ENCODE results near the gene PSMD1. TPM values are rescaled to one million over a fixed set of nuclear protein-coding genes. Genes with fewer than 3 reads are reported as not detected.
"Not testable (repeated sequence)": the region's sequence is repeated elsewhere in the genome, so short reads cannot be mapped to it uniquely, and the experiment has no call there.

PSMD1 gene
- total RNA-seq, 1 experiment from 2014 or later: 245 TPM

DNA sequence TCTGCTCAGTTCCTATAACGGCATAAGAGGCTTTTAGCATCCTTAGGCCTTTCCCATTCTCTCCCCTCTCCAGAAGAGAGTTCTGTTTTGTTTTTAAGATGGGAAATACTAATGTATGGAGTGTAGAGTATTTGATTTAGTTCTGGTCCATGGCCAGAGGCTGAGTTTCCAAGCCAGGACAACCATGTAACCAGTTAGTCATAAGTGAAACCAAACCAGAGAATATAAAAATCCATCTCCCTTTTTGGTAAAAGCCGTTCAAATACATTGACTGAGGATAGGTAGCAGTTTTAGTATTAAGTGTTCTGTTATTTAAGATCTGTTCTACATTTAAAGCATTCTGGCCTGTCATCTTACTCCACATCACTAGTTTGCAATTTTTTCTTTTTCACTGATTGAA lies 3.1 kb downstream of the PSMD1 start:
- no peak for TF ChIP-seq EZH2 (IDR thresholded peaks at IDR 0.05; ENCODE audit: borderline replicate concordance, low read depth, low read length, poor library complexity, severe bottlenecking)
- TF ChIP-seq, protein P1, sequence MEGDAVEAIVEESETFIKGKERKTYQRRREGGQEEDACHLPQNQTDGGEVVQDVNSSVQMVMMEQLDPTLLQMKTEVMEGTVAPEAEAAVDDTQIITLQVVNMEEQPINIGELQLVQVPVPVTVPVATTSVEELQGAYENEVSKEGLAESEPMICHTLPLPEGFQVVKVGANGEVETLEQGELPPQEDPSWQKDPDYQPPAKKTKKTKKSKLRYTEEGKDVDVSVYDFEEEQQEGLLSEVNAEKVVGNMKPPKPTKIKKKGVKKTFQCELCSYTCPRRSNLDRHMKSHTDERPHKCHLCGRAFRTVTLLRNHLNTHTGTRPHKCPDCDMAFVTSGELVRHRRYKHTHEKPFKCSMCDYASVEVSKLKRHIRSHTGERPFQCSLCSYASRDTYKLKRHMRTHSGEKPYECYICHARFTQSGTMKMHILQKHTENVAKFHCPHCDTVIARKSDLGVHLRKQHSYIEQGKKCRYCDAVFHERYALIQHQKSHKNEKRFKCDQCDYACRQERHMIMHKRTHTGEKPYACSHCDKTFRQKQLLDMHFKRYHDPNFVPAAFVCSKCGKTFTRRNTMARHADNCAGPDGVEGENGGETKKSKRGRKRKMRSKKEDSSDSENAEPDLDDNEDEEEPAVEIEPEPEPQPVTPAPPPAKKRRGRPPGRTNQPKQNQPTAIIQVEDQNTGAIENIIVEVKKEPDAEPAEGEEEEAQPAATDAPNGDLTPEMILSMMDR (conservative IDR thresholded peaks at IDR 0.05; ENCODE audit: low read depth, low read length): no peak
- Histone ChIP-seq H3K4me1 (ENCODE audit: insufficient read depth, low read length, poor library complexity, severe bottlenecking) (peaks cover 22% of the 10 kb centered on the region), H3K27ac (ENCODE audit: low read depth, low read length, poor library complexity, severe bottlenecking) (no peak overlapping the region), H3K9me3 (ENCODE audit: low read depth, low read length, poor library complexity, severe bottlenecking) (no peaks in the 10 kb centered on the region), H3K36me3 (ENCODE audit: insufficient read depth, low read length, poor library complexity, severe bottlenecking) (peaks cover 37% of the 10 kb centered on the region), H3K4me3 (ENCODE audit: low read depth, low read length, poor library complexity, severe bottlenecking) (no peak overlapping the region), H3K27me3 (replicated peaks; ENCODE audit: insufficient read depth, low read depth, low read length, poor library complexity) (no peaks in the 10 kb centered on the region)
- POLR2A ChIA-PET (ENCODE audit: low non-redundant PET): no interaction called here
- BruUV-seq (replicated peaks): no TSS peak
- CTCF ChIA-PET: no interaction called here
- intact Hi-C loops (cut with micrococcal nuclease; ENCODE audit: unreplicated experiment): no loop called here
- no peak for DNase-seq (ENCODE audit: low spot score)

DNA sequence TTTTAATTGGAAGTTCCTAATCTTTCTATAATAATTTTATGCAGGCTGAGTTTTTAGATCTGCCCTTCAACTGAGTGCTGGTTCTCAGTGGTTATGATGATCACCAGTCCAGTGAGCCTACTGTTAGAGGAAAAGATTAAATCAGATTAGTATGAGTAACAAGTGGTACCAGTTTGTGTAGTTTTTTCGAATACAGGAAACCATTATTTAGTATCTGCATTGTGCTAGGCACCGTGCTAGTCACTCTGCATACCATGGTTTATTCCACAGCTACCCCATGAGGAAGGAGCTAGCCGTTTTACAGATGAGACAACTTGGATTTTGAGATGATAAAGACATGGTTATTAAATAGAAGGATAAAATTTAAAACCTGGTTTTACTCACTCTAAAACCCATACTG lies 6.1 kb downstream of the PSMD1 start:
- no TSS peak for BruUV-seq (replicated peaks)
- ChIA-PET POLR2A (ENCODE audit: low non-redundant PET) (no interaction called here), CTCF (no interaction called here)
- H3K36me3 ChIP-seq (ENCODE audit: insufficient read depth, low read length, poor library complexity, severe bottlenecking): peaks cover 66% of the 10 kb centered on the region
- DNase-seq (ENCODE audit: low spot score): no peak
- intact Hi-C loops (cut with micrococcal nuclease; ENCODE audit: unreplicated experiment): no loop called here
- no peaks in the 10 kb centered on the region for H3K9me3 ChIP-seq (ENCODE audit: low read depth, low read length, poor library complexity, severe bottlenecking)
- no peak overlapping the region for H3K4me3 ChIP-seq (ENCODE audit: low read depth, low read length, poor library complexity, severe bottlenecking)
- H3K27me3 ChIP-seq (replicated peaks; ENCODE audit: insufficient read depth, low read depth, low read length, poor library complexity): no peaks in the 10 kb centered on the region
- no peak overlapping the region for H3K27ac ChIP-seq (ENCODE audit: low read depth, low read length, poor library complexity, severe bottlenecking)
- H3K4me1 ChIP-seq (ENCODE audit: insufficient read depth, low read length, poor library complexity, severe bottlenecking): peaks cover 22% of the 10 kb centered on the region
- TF ChIP-seq, protein P1 (conservative IDR thresholded peaks at IDR 0.05; ENCODE audit: low read depth, low read length): no peak
- TF ChIP-seq EZH2 (IDR thresholded peaks at IDR 0.05; ENCODE audit: borderline replicate concordance, low read depth, low read length, poor library complexity, severe bottlenecking): no peak

DNA sequence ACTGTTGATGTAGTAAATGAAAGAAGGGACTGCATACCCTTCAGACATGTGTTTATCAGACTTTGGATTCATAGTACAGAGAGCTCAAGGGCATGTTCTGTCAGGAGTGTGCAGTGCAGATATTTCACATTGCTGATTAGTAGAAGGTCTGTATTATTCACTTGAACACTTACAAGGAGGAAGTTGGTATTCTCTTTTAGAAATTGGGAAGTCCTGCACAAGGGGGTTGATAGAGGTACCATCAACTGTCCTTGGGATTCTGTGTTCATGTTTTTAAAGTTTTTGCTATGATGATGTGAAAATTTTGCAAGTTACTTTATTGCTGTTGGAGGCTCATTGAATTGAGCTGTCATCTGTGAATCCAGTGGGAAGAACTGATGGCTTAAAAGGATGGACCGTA lies 6.7 kb downstream of the PSMD1 start:
- Histone ChIP-seq H3K4me1 (ENCODE audit: insufficient read depth, low read length, poor library complexity, severe bottlenecking) (peaks cover 16% of the 10 kb centered on the region), H3K4me3 (ENCODE audit: low read depth, low read length, poor library complexity, severe bottlenecking) (no peak overlapping the region), H3K9me3 (ENCODE audit: low read depth, low read length, poor library complexity, severe bottlenecking) (no peaks in the 10 kb centered on the region), H3K36me3 (ENCODE audit: insufficient read depth, low read length, poor library complexity, severe bottlenecking) (peaks cover 72% of the 10 kb centered on the region), H3K27ac (ENCODE audit: low read depth, low read length, poor library complexity, severe bottlenecking) (no peak overlapping the region), H3K27me3 (replicated peaks; ENCODE audit: insufficient read depth, low read depth, low read length, poor library complexity) (no peaks in the 10 kb centered on the region)
- DNase-seq (ENCODE audit: low spot score): no peak
- ChIA-PET POLR2A (ENCODE audit: low non-redundant PET) (interaction anchor here (0.7 kb wide), 1 partner anchor 239 kb away, joined by 6 read pairs; no protein-coding TSS in a partner anchor), CTCF (interaction anchor here (0.6 kb wide), 1 partner anchor 17 kb away, joined by 6 read pairs; no protein-coding TSS in a partner anchor)
- no TSS peak for BruUV-seq (replicated peaks)
- TF ChIP-seq EZH2 (IDR thresholded peaks at IDR 0.05; ENCODE audit: borderline replicate concordance, low read depth, low read length, poor library complexity, severe bottlenecking): no peak
- intact Hi-C loops (cut with micrococcal nuclease; ENCODE audit: unreplicated experiment): no loop called here

- H3K27ac ChIP-seq (ENCODE audit: low read depth, low read length, poor library complexity, severe bottlenecking): no peak overlapping the region
- H3K27me3 ChIP-seq (replicated peaks; ENCODE audit: insufficient read depth, low read depth, low read length, poor library complexity): no peaks in the 10 kb centered on the region
- POLR2A ChIA-PET (ENCODE audit: low non-redundant PET): no interaction called here
- intact Hi-C loops (cut with micrococcal nuclease; ENCODE audit: unreplicated experiment): no loop called here
- no peak for DNase-seq (ENCODE audit: low spot score)
- TF ChIP-seq EZH2 (IDR thresholded peaks at IDR 0.05; ENCODE audit: borderline replicate concordance, low read depth, low read length, poor library complexity, severe bottlenecking): no peak
- TF ChIP-seq, protein P1 (conservative IDR thresholded peaks at IDR 0.05; ENCODE audit: low read depth, low read length): no peak
- CTCF ChIA-PET: no interaction called here
- no TSS peak for BruUV-seq (replicated peaks)
- no peak overlapping the region for H3K4me3 ChIP-seq (ENCODE audit: low read depth, low read length, poor library complexity, severe bottlenecking)
- H3K4me1 ChIP-seq (ENCODE audit: insufficient read depth, low read length, poor library complexity, severe bottlenecking): no peaks in the 10 kb centered on the region
- H3K36me3 ChIP-seq (ENCODE audit: insufficient read depth, low read length, poor library complexity, severe bottlenecking): peaks cover 98% of the 10 kb centered on the region
- no peaks in the 10 kb centered on the region for H3K9me3 ChIP-seq (ENCODE audit: low read depth, low read length, poor library complexity, severe bottlenecking)
These were observed 9.3 kb downstream of the PSMD1 start for GRCh38 chr2:231065966-231066365.

DNA sequence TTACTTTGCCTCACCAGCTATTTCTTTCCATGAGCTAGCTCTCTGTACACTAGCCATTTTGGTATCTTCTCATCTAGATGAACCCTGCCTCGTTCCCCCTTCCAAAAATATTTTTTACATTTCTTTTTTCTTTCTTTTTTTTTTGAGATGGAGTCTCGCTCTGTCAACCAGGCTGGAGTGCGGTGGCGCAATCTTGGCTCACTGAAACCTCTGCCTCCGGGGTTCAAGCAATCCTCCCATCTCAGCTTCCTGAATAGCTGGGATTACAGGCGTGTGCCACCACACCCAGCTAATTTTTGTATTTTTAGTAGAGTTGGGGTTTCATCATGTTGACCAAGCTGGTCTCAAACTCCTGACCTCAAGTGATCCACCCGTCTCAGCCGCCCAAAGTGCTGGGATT lies 10.9 kb downstream of the PSMD1 start:
- DNase-seq (ENCODE audit: low spot score); H3K4me1 ChIP-seq (ENCODE audit: insufficient read depth, low read length, poor library complexity, severe bottlenecking); H3K4me3 ChIP-seq (ENCODE audit: low read depth, low read length, poor library complexity, severe bottlenecking); H3K27me3 ChIP-seq (replicated peaks; ENCODE audit: insufficient read depth, low read depth, low read length, poor library complexity); BruUV-seq (replicated peaks); H3K9me3 ChIP-seq (ENCODE audit: low read depth, low read length, poor library complexity, severe bottlenecking); CTCF ChIA-PET; intact Hi-C loops (cut with micrococcal nuclease; ENCODE audit: unreplicated experiment); H3K27ac ChIP-seq (ENCODE audit: low read depth, low read length, poor library complexity, severe bottlenecking); POLR2A ChIA-PET (ENCODE audit: low non-redundant PET): not testable (repeated sequence)
- H3K36me3 ChIP-seq (ENCODE audit: insufficient read depth, low read length, poor library complexity, severe bottlenecking): peaks cover 98% of the 10 kb centered on the region
